H1 (cell line): Measurements from ENCODE around the gene ANO6. TPM values are rescaled to one million over a fixed set of nuclear protein-coding genes. Genes with fewer than 3 reads are reported as not detected.

Source experiments
- CTCF ChIA-PET: fragments of 300-600 bp; sonication (Branson Sonifier 250); formaldehyde crosslinking; loops from one replicate; lab custom pipeline; 2021; ENCODE audit not compliant: partially characterized antibody; lab: Charles Lee
- POLR2A ChIA-PET: fragments of 300-600 bp; sonication (Branson Sonifier 250); formaldehyde crosslinking; loops from one replicate; lab custom pipeline; 2021; ENCODE audit warnings: inconsistent platforms; ENCODE audit not compliant: partially characterized antibody; lab: Charles Lee
- DNase-seq, 2 experiments: peaks; one replicate each; pipeline versions ENCODE4 v3.0.0 to v3.0.0-alpha.2; 2010 to 2022; ENCODE audit warnings: low spot score in 2 of 2, low read depth in 1 of 2, mixed read lengths in 1 of 2
- FAIRE-seq: peaks from 2 replicates; lab custom pipeline; 2011; peaks lifted over from hg19 to GRCh38; lab: Jason Lieb, UNC
- H2AFZ ChIP-seq: 2 replicates; pipeline ENCODE4 v1.8.1; 2012; ENCODE audit warnings: low read length, inconsistent platforms
- H2AK5ac ChIP-seq: 2 replicates; pipeline ENCODE4 v1.6.1; 2013; ENCODE audit warnings: low read depth, low read length
- H2BK120ac ChIP-seq: replicated peaks from 2 replicates; pipeline ENCODE3; 2013; ENCODE audit warnings: low read depth, low read length, inconsistent platforms
- H2BK12ac ChIP-seq: 2 replicates; pipeline ENCODE4 v1.6.1; 2013; ENCODE audit warnings: low read depth, low read length
- H2BK15ac ChIP-seq: 2 replicates; pipeline ENCODE4 v1.6.1; 2013; ENCODE audit warnings: low read length
- H2BK20ac ChIP-seq: 2 replicates; pipeline ENCODE4 v1.6.1; 2013; ENCODE audit warnings: low read length
- H2BK5ac ChIP-seq: 2 replicates; pipeline ENCODE4 v1.6.1; 2013; ENCODE audit warnings: low read depth, low read length
- H3K14ac ChIP-seq: 2 replicates; pipeline ENCODE4 v1.6.1; 2013; ENCODE audit warnings: inconsistent platforms; ENCODE audit not compliant: insufficient read length
- H3K18ac ChIP-seq: 2 replicates; pipeline ENCODE4 v1.6.1; 2013; ENCODE audit warnings: low read length; ENCODE audit errors: extremely low read depth
- H3K23ac ChIP-seq: 2 replicates; pipeline ENCODE4 v1.6.1; 2013; ENCODE audit warnings: inconsistent platforms; ENCODE audit not compliant: insufficient read length
- H3K23me2 ChIP-seq: 2 replicates; pipeline ENCODE4 v1.6.1; 2013; ENCODE audit warnings: low read depth, low read length
- H3K27ac ChIP-seq: 2 replicates; pipeline ENCODE4 v1.6.1; 2011; ENCODE audit warnings: low read depth, low read length, inconsistent platforms
- H3K27me3 ChIP-seq, 4 experiments: replicated peaks in 1 of 4; 1 replicate in 1 of 4; 2 replicates in 3 of 4; pipeline versions ENCODE4 v1.6.1 to v1.8.1; 2011 to 2013; ENCODE audit warnings: low read length in 3 of 4, mild to moderate bottlenecking in 3 of 4, inconsistent platforms in 2 of 4, mixed read lengths in 2 of 4, moderate library complexity in 1 of 4; ENCODE audit not compliant: control insufficient read depth in 3 of 4, insufficient read depth in 3 of 4; ENCODE audit errors: extremely low read depth in 1 of 4
- H3K36me3 ChIP-seq, 4 experiments: 2 replicates each; pipeline versions ENCODE4 v1.6.1 to v1.8.1; 2011 to 2013; ENCODE audit warnings: mild to moderate bottlenecking in 4 of 4, low read length in 3 of 4, moderate library complexity in 2 of 4, control low read depth in 1 of 4, inconsistent platforms in 1 of 4; ENCODE audit not compliant: insufficient read depth in 4 of 4, control insufficient read depth in 2 of 4
- H3K4ac ChIP-seq: replicated peaks from 2 replicates; pipeline ENCODE3; 2013; ENCODE audit warnings: low read length, low read depth, mixed read lengths, inconsistent platforms; ENCODE audit not compliant: insufficient read length
- H3K4me1 ChIP-seq, 4 experiments: replicated peaks in 1 of 4; 1 replicate in 1 of 4; 2 replicates in 3 of 4; pipeline versions ENCODE4 v1.6.1 to v1.8.1; 2011 to 2013; ENCODE audit warnings: low read length in 3 of 4, inconsistent platforms in 2 of 4, mixed read lengths in 1 of 4; ENCODE audit not compliant: insufficient read depth in 4 of 4, control insufficient read depth in 3 of 4
- H3K4me2 ChIP-seq, 2 experiments: 2 replicates each; pipeline versions ENCODE4 v1.6.1 to v1.8.1; 2011 to 2013; ENCODE audit warnings: low read depth in 2 of 2, low read length in 2 of 2, control low read depth in 1 of 2, inconsistent platforms in 1 of 2, mild to moderate bottlenecking in 1 of 2; ENCODE audit not compliant: insufficient read depth in 1 of 2
- H3K4me3 ChIP-seq, 4 experiments: fragments of 200-600, 300-600 bp in 1 of 4; sonication (generic), shearing (Covaris generic), sonication (Bioruptor Twin) in 1 of 4; 2 replicates each; pipeline versions ENCODE4 v1.5.1 to v1.8.1; 2011 to 2016; ENCODE audit warnings: low read length in 4 of 4, low read depth in 3 of 4, control low read depth in 2 of 4, inconsistent platforms in 2 of 4, mild to moderate bottlenecking in 2 of 4, mixed read lengths in 1 of 4, moderate library complexity in 1 of 4; ENCODE audit not compliant: insufficient read depth in 2 of 4; ENCODE audit errors: extremely low read depth in 1 of 4
- H3K56ac ChIP-seq: replicated peaks from 2 replicates; pipeline ENCODE3; 2013; ENCODE audit warnings: low read depth, mild to moderate bottlenecking, mixed read lengths, low read length, inconsistent platforms; ENCODE audit not compliant: insufficient read length
- H3K79me1 ChIP-seq: 2 replicates; pipeline ENCODE4 v1.6.1; 2013; ENCODE audit warnings: low read depth, low read length, control low read depth
- H3K79me2 ChIP-seq, 2 experiments: 2 replicates each; pipeline versions ENCODE4 v1.6.1 to v1.8.1; 2012 to 2013; ENCODE audit warnings: low read length in 2 of 2, mild to moderate bottlenecking in 2 of 2, inconsistent platforms in 1 of 2; ENCODE audit not compliant: insufficient read depth in 2 of 2, control insufficient read depth in 1 of 2
- H3K9ac ChIP-seq, 4 experiments: replicated peaks in 1 of 4; 1 replicate in 1 of 4; 2 replicates in 3 of 4; pipeline versions ENCODE4 v1.6.1 to v1.8.1; 2011 to 2013; ENCODE audit warnings: low read depth in 3 of 4, low read length in 3 of 4, control low read depth in 2 of 4, mild to moderate bottlenecking in 2 of 4, moderate library complexity in 2 of 4, inconsistent platforms in 1 of 4; ENCODE audit errors: extremely low read depth in 1 of 4
- H3K9me3 ChIP-seq, 2 experiments: 2 replicates each; pipeline versions ENCODE4 v1.6.1 to v1.8.1; 2012 to 2013; ENCODE audit warnings: mild to moderate bottlenecking in 2 of 2, moderate library complexity in 2 of 2, control low read depth in 1 of 2, inconsistent platforms in 1 of 2, low read depth in 1 of 2, low read length in 1 of 2, mixed read lengths in 1 of 2; ENCODE audit not compliant: insufficient read depth in 2 of 2
- H4K20me1 ChIP-seq, 2 experiments: replicated peaks in 1 of 2; 2 replicates each; pipeline versions ENCODE3 to v1.8.1; 2011 to 2013; ENCODE audit warnings: inconsistent platforms in 2 of 2, low read length in 2 of 2, mild to moderate bottlenecking in 1 of 2; ENCODE audit not compliant: insufficient read depth in 2 of 2, control insufficient read depth in 1 of 2
- H4K5ac ChIP-seq: 2 replicates; pipeline ENCODE4 v1.6.1; 2013; ENCODE audit warnings: low read length, low read depth, mixed read lengths, inconsistent platforms; ENCODE audit not compliant: insufficient read length
- H4K8ac ChIP-seq: 2 replicates; pipeline ENCODE4 v1.8.0; 2013; ENCODE audit warnings: mild to moderate bottlenecking, moderate library complexity, low read length, inconsistent platforms; ENCODE audit not compliant: insufficient read depth; ENCODE audit errors: extremely low read depth
- H4K91ac ChIP-seq: replicated peaks from 2 replicates; pipeline ENCODE3; 2013; ENCODE audit warnings: low read length, mixed read lengths, inconsistent platforms; ENCODE audit not compliant: insufficient read length
- BRCA1 ChIP-seq: IDR thresholded peaks from 2 replicates; pipeline ENCODE4 v1.6.1; 2012; ENCODE audit warnings: low read depth, low read length, improper control_type of control experiment
- CREB1 ChIP-seq: IDR thresholded peaks from 2 replicates; pipeline ENCODE4 v1.6.1; 2012; ENCODE audit warnings: inconsistent platforms
- GTF2F1 ChIP-seq: IDR thresholded peaks from 2 replicates; pipeline ENCODE4 v1.6.1; 2012; ENCODE audit warnings: low read depth, low read length, improper control_type of control experiment, borderline replicate concordance
- HDAC2 ChIP-seq, 2 experiments: fragments of 300-600 bp in 1 of 2; sonication (generic) in 1 of 2; IDR thresholded peaks; 2 replicates each; pipeline ENCODE4 v1.6.1; 2011 to 2012; ENCODE audit warnings: low read depth in 2 of 2, low read length in 2 of 2, mild to moderate bottlenecking in 2 of 2, moderate library complexity in 2 of 2, borderline replicate concordance in 1 of 2, inconsistent platforms in 1 of 2
- JUN ChIP-seq: IDR thresholded peaks from 2 replicates; pipeline ENCODE4 v1.6.1; 2011; ENCODE audit warnings: low read depth, mild to moderate bottlenecking, improper control_type of control experiment, low read length
- JUND ChIP-seq: IDR thresholded peaks from 2 replicates; pipeline ENCODE4 v1.6.1; 2011; ENCODE audit warnings: mild to moderate bottlenecking, improper control_type of control experiment, low read length
- SIN3A ChIP-seq, 2 experiments: IDR thresholded peaks in 1 of 2; conservative IDR thresholded peaks in 1 of 2; 2 replicates each; pipeline ENCODE4 v1.6.1; 2011 to 2012; ENCODE audit warnings: low read length in 2 of 2, improper control_type of control experiment in 1 of 2, low read depth in 1 of 2, mild to moderate bottlenecking in 1 of 2
- SUZ12 ChIP-seq: fragments of 200-600 bp; sonication (generic); IDR thresholded peaks from 2 replicates; pipeline ENCODE4 v1.6.1; 2012; ENCODE audit warnings: mild to moderate bottlenecking, inconsistent platforms, low read length, moderate library complexity, mixed read lengths
- TEAD4 ChIP-seq: IDR thresholded peaks from 2 replicates; pipeline ENCODE4 v1.6.1; 2012; ENCODE audit warnings: low read depth, low read length, inconsistent platforms, mixed read lengths
- ZNF274 ChIP-seq: IDR thresholded peaks from 2 replicates; pipeline ENCODE4 v1.7.0; 2012; ENCODE audit warnings: low read length, borderline replicate concordance; ENCODE audit errors: extremely low read depth
- WGBS, 2 experiments: shearing (Covaris generic) in 1 of 2; methylation state at CpG; one replicate each; pipeline versions ENCODE4 v1.1.6 to v1.1.7; 2013 to 2015; ENCODE audit warnings: low lambda C conversion rate in 2 of 2, mixed read lengths in 2 of 2, inconsistent platforms in 1 of 2, low coverage in 1 of 2, missing lambda C conversion rate in 1 of 2; ENCODE audit not compliant: insufficient replicate concordance in 2 of 2, insufficient coverage in 1 of 2, insufficient read length in 1 of 2; ENCODE audit errors: extremely low coverage in 1 of 2, missing lambda C conversion rate in 1 of 2; 5-methylcytosine and 5-hydroxymethylcytosine counted together
- polyA plus RNA-seq, 7 experiments: library from polyadenylated mRNA; depleted of rRNA in 3 of 7; stranded (reverse) in 5 of 7; unstranded in 2 of 7; fragments of >200 nt in 5 of 7; fragments of 200-250 nt in 2 of 7; gene quantifications; 1 replicate in 5 of 7; 2 replicates in 1 of 7; 4 replicates in 1 of 7; pipeline versions ENCODE4 v1.2.1 to v1.2.3, GENCODE V29; 2011 to 2013; ENCODE audit warnings: missing spikeins in 2 of 7, mixed read lengths in 2 of 7
- total RNA-seq: library from RNA; stranded (reverse); fragmentation: NEBNext Ultra II Directional; extraction: Animal tissue kit (Norgen Biotek cat#: 25700); gene quantifications from 2 replicates; pipeline ENCODE4 v1.2.1, GENCODE V29; 2021
- TF ChIP-seq, protein P1 (sequence below): IDR thresholded peaks from 2 replicates; pipeline ENCODE4 v1.6.1; 2012; ENCODE audit warnings: inconsistent platforms
- TF ChIP-seq, protein P2 (sequence below), 3 experiments: IDR thresholded peaks; 1 replicate in 2 of 3; 2 replicates in 1 of 3; pipeline versions ENCODE4 v1.5.1 to v1.6.1; 2011; ENCODE audit warnings: low read length in 3 of 3, mild to moderate bottlenecking in 3 of 3, inconsistent platforms in 2 of 3, low read depth in 1 of 3, moderate library complexity in 1 of 3; ENCODE audit not compliant: insufficient read depth in 1 of 3; ENCODE audit errors: control extremely low read depth in 1 of 3

Gene ANO6
- total and polyA plus RNA-seq, 2 of the 8 experiments (the other 6 are each of a cell fraction or from before 2014, with no cell fraction given): 15.1 to 39.7 TPM

DNA sequence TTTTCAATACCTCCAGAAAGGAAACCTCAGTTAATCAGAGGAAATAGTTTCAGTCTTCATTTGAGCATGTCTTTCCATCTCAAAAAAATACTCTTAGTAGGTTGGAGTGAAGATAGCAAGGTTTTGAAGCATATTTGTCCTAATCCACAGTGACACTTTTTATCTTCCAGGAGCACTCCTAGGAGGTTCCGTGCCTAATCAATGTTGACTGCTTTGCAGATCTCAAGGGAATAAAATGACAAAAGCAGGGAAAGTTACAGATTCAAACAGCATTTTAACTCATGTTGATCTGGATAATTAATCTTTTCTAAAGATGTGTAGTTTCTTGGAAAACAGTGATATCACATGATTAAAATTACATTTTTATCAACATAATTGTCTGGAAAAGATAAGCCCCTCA, 213.9 kb downstream of the ANO6 start:
- H3K4me2 ChIP-seq: no peak overlapping the region
- no peak overlapping the region for H2AFZ ChIP-seq
- H4K91ac ChIP-seq: no peak overlapping the region
- H4K8ac ChIP-seq: no peak overlapping the region
- no peak overlapping the region for H3K56ac ChIP-seq
- H2BK20ac ChIP-seq: no peak overlapping the region
- H3K4me1 ChIP-seq: peaks cover 4 to 17% (median 12%) of the 10 kb centered on the region in 4 experiments; a peak in 5 of 7 replicates
- no peak overlapping the region for H2BK120ac ChIP-seq
- no peak overlapping the region for H2BK5ac ChIP-seq
- H3K23me2 ChIP-seq: no peaks in the 10 kb centered on the region
- H4K5ac ChIP-seq: no peak overlapping the region
- no peak overlapping the region for H2BK15ac ChIP-seq
- H3K18ac ChIP-seq: no peak overlapping the region
- H3K9ac ChIP-seq: no peak overlapping the region
- no peaks in the 10 kb centered on the region for H3K79me1 ChIP-seq
- H3K4ac ChIP-seq: no peak overlapping the region
- H3K9me3 ChIP-seq: no peaks in the 10 kb centered on the region
- H3K4me3 ChIP-seq: no peak overlapping the region
- no peak overlapping the region for H3K27ac ChIP-seq
- H3K79me2 ChIP-seq: no peaks in the 10 kb centered on the region
- CTCF ChIA-PET: no interaction called here
- no peak overlapping the region for H2BK12ac ChIP-seq
- H3K14ac ChIP-seq: no peak overlapping the region
- H3K23ac ChIP-seq: no peak overlapping the region
- H3K27me3 ChIP-seq: no peaks in the 10 kb centered on the region
- FAIRE-seq (no peak), DNase-seq (no peak)
- H3K36me3 ChIP-seq: peaks cover 0 to 5% (median 2%) of the 10 kb centered on the region in 4 experiments; a peak in 2 of 8 replicates
- 94% methylated on average over 1 of the region's 1 CpG; no CpG with 5 or more reads in 1 of the 2 experiments for WGBS, 2 experiments
- POLR2A ChIA-PET: no interaction called here
- no peaks in the 10 kb centered on the region for H4K20me1 ChIP-seq
- H2AK5ac ChIP-seq: no peak overlapping the region
- no peak for TF ChIP-seq GTF2F1
- TF ChIP-seq, protein P1, sequence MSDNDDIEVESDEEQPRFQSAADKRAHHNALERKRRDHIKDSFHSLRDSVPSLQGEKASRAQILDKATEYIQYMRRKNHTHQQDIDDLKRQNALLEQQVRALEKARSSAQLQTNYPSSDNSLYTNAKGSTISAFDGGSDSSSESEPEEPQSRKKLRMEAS: no peak
- TF ChIP-seq JUND: no peak
- no peak for TF ChIP-seq JUN
- TF ChIP-seq, protein P2, sequence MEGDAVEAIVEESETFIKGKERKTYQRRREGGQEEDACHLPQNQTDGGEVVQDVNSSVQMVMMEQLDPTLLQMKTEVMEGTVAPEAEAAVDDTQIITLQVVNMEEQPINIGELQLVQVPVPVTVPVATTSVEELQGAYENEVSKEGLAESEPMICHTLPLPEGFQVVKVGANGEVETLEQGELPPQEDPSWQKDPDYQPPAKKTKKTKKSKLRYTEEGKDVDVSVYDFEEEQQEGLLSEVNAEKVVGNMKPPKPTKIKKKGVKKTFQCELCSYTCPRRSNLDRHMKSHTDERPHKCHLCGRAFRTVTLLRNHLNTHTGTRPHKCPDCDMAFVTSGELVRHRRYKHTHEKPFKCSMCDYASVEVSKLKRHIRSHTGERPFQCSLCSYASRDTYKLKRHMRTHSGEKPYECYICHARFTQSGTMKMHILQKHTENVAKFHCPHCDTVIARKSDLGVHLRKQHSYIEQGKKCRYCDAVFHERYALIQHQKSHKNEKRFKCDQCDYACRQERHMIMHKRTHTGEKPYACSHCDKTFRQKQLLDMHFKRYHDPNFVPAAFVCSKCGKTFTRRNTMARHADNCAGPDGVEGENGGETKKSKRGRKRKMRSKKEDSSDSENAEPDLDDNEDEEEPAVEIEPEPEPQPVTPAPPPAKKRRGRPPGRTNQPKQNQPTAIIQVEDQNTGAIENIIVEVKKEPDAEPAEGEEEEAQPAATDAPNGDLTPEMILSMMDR (IDR thresholded peaks at IDR 0.05; ENCODE audit: control extremely low read depth in 1 of 3, insufficient read depth in 1 of 3, low read depth in 1 of 3, low read length in 3 of 3): no peak
- TF ChIP-seq BRCA1: no peak
- no peak for TF ChIP-seq SUZ12
- no peak for TF ChIP-seq HDAC2 (IDR thresholded peaks at IDR 0.05; ENCODE audit: borderline replicate concordance in 1 of 2, low read depth in 2 of 2, low read length in 2 of 2)
- TF ChIP-seq ZNF274: no peak
- no peak for TF ChIP-seq SIN3A (conservative IDR thresholded peaks at IDR 0.05 in 1 of 2, IDR thresholded peaks at IDR 0.05 in 1 of 2; ENCODE audit: low read depth in 1 of 2, low read length in 2 of 2)
- no peak for TF ChIP-seq TEAD4
- no peak for TF ChIP-seq CREB1
